GM19025 (cell line): ENCODE measurements around the gene TOPBP1.

Experiments
- ATAC-seq: cut with Tn5 transposase; IDR thresholded peaks from one replicate; pipeline ENCODE4 v1.9.1; 2021; ENCODE audit warnings: mild to moderate bottlenecking, low read depth, moderate library complexity; ENCODE audit not compliant: unreplicated experiment

TOPBP1 gene

DNA sequence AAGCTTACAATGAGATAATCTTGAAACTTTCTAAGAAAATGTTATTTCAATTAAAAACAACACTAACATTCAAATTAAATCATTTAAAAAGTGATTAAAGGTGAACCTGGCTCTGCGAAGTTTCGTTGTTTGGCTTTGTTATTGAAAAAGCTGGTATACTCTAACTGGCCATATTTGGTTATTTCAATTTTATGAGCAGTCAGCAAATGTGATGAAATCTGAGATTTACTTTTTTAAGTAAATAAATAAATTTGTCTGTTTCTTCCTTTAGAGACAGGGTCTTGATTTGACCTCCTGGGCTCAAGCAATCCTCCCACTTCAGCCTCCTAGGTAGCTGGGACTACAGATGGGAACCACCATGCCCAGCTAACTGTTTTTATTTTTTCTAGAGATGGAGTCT lies 50.2 kb downstream of the TOPBP1 start:
- ATAC-seq = no peak

DNA sequence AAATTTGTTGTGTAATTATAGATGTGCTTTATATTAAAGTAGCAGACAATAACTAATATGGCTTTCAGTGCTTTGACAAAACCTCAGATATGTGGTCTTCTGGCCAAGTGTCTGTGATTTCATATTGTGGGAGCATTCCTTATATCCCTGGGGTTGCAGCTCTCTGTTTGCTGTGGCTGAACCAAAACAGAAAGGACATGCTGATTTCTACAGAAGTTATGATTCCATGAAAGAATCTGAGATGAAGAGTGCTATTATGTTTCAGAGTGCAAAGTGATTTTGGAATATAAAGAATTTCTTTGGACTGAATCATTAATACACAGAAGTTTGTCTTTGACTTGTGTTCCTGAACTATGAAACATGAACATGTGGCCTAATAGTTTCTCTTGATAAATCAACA lies 51.7 kb downstream of the TOPBP1 start:
- ATAC-seq = no peak

GRCh38 chr3:133608388-133608787 lies 53.4 kb downstream of the TOPBP1 start:
- no peak for ATAC-seq

DNA sequence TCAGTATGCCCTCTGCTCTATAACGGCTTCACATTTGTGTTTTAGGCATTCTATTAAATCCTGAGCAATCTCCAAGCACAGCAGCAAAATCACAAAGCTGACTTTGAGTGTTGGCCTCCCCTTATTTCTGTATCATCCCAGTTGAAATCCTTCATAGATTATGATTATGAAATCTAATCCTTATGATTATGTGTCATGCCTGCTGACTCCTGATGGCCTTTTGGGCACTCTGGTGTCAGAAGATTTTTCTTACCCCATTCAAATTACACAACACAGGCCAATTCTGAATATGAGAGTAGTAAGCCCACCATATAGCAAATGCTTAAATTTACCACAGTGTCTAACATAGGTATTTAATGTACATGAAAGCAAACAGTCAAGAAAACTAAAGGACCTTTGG lies 53.9 kb downstream of the TOPBP1 start:
- no peak for ATAC-seq

DNA sequence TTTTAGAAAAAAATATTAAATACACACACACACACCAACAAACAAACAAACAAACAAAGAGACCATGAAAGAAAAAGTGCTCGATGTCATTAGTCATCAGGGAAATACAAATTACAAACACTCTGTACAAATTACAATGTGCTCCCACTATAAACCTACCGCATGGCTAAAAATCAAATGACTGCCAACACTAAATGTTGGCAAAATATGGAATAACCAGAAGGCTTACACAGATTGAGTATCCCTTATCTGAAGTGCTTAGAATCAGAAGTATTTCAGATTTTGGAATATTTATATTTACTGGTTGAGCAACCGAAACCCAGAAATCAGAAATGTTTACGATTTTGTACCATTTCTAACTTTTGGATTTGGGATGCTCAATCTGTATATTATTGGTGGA lies 54.8 kb downstream of the TOPBP1 start:
- ATAC-seq = no peak

DNA sequence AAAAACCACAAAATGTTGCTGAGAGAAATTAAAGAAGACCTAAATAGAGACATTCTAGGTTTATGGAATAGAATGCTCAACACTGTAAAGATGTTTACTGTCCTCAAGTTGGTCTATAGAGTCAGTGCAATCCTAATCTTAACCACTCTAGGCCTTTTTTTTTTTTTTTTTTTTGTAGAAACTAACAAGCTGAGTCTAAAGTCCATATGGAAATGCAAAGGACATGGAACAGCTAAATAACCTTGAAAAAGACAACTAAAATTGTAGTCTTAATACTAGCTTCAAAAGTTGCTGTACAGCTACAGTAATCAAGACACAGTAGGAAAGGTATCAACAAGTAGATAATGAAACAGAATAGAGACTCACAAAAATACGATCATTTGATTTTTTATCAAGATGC lies 55.4 kb downstream of the TOPBP1 start:
- ATAC-seq = no peak

DNA sequence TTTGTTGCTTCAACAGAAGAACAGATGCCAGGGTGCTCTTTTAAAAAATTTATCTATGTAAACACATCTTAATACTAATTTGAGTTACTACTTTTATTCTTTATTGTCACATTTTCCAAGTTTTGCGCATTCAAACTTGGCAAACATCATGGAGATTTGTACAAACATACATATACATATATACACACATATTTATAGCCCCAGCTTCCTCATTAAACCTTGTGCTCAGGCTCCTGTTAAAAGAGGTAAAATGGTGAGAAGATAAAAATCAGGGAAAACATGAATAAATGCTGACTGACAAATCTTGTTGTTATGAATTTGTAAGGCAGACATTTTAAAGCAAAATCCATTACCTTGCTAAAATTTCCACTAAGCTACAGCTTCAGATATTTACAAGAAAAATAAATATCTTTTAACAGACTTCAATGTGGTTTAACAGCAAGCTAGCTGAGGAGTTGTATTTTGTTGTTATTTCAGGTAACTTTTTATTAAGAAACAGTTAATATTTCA lies 61.1 kb downstream of the TOPBP1 start:
- ATAC-seq = no peak

- ATAC-seq = no peak
These were observed 62.5 kb downstream of the TOPBP1 start for GRCh38 chr3:133599280-133599679.

DNA sequence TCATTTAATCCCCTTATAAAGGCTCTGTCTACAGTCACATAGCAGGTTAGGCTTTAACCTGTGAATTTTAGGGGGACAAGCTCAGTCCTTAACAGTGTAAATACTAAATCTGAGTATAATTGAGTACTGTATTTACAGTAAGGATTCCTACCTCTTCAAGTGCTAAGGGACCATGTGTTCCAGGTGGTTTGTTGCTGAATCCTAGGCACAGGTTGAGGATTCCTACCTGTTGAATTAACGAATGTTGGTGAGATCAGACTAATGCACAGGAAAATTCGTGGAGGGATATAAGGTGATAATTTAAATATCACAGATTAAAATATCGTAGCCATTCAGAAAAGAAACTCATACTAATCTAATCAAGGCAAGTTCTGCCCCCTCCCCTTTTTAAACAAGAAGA lies 63.3 kb downstream of the TOPBP1 start:
- ATAC-seq = no peak

DNA sequence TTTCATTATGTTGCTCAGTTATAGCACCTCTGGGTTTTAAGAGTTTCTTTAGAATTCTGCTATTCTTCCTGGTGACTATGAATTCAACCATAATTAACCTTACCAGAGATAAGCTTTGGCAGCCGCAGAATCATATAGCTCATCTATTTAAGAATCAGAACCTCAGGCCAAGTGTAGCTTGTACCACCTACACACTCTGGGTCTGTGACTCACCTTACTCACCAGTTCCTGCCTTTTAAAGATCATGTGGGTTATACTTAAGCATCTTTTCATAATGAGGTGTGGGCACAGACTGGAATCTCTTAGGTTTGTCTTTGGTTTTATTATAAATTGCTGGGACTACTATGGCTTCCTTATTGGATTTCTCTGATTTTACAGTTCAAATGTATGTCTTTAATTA lies 66.4 kb downstream of the TOPBP1 start:
- ATAC-seq = no peak

- ATAC-seq = no peak
These were observed 68.5 kb downstream of the TOPBP1 start for GRCh38 chr3:133593243-133593642.

DNA sequence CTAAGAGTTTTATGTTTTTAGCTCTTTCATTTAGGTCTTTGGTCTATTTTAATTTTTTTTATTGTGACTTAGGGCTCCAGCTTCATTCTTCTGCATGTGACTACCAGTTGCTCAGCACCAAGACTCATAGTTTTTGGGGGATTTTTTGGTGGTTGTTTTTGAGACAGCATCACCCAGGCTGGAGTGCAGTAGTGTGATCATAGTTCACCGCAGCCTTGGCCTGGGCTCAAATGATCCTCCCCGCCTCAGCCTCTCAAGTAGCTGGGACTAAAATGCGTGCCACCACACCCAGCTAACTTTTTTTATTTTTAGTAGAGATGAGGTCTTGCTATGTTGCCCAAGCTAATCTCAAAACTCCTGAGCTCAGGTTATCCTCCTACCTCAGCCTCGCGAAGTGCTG lies 68.9 kb downstream of the TOPBP1 start:
- no peak for ATAC-seq

DNA sequence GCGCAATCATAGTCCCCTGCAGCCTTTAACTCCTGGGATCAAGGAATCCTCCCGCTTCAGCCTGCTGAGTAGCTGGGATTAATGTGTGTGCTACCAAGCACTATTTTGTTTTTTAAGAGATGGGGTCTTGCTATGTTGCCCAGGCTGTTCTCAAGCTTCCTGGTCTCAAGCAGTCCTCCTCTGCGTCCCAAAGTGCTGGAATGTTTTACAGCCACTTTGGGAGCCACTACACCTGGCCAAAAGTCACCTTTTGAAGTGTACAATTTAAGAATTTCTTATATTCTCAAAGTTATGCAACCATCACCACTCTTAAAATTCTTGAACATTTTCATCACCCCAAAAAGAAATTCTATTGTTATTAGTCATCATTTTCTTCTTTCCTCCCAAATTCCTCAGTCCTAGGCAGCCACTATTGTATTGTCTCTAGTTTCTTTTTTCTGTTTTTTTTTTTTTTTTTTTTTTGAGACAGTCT lies 70.4 kb downstream of the TOPBP1 start:
- no peak for ATAC-seq

DNA sequence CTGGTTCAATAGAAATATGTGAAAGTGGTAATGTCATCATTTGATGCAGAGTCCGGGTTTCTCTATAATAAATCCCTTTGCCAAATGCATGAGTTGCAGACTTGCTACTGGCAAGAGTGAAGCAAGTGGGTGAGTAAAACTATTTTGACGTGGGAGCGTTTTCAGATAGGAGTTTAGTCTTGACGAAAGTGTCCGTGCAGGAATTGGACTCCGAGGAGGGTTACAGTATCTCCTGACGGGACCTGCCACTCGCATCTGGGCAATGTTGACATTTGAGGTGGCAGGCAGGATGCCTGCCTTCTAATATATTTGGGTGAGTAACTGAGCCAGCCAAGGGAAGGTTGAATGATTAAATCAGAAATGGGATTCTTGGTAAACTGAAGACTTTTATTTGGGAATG lies 72.2 kb downstream of the TOPBP1 start:
- ATAC-seq = no peak

GRCh38 chr3:133588784-133589465 lies 72.8 kb downstream of the TOPBP1 start:
- ATAC-seq = no peak

GRCh38 chr3:133588035-133588434 lies 73.7 kb downstream of the TOPBP1 start:
- no peak for ATAC-seq

- no peak for ATAC-seq
These were observed 78.3 kb downstream of the TOPBP1 start for GRCh38 chr3:133583396-133583795.

DNA sequence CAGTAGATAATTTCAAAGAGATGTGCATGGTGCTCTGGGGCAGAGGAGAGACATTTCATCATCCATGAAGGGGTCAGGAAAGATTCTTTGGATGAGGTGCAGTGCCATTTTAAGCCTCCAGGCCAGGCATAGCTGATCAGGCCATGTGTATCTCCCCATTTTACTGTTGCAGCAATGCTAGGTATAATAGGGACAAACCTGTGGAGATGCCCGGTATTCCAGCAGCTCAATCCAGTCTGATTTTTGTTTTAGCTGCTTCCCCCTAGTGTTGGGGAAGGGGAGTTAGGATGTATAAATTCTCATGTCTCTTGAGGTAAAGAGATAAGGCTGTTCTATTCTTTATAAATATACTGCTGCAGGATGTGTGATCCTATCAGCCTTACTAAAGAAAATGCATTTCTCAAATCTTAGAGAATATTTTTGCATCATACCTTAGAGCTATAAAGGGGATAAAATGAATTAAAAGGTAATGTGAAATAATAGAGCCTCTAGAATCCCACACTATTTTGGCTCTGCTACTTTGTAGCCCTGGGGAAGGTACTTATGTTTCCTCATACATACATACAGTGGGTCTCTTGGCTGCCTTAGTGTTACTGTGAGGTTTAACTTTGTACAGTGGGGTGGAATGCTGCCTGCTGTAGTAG lies 83.1 kb downstream of the TOPBP1 start:
- no peak for ATAC-seq

DNA sequence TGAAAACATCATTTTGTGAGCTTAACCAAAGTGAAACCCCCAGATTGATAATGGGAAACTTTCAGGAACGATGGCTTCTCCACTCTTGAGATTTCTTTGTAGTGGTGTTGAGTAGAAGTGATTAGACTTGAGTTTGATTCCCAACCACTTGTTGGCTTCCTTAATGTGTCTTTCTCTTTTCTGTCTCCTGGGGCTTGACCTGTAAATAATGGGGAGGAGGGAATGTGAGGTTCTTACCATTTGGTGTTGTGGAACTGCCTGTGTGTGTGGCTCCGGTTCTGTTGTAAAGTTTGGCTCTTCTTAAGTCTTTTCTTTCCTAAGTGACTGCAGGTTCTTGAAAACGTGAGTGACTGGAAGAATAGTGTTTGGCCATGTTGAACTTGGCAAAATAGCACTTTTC lies 85.6 kb downstream of the TOPBP1 start:
- ATAC-seq = no peak

DNA sequence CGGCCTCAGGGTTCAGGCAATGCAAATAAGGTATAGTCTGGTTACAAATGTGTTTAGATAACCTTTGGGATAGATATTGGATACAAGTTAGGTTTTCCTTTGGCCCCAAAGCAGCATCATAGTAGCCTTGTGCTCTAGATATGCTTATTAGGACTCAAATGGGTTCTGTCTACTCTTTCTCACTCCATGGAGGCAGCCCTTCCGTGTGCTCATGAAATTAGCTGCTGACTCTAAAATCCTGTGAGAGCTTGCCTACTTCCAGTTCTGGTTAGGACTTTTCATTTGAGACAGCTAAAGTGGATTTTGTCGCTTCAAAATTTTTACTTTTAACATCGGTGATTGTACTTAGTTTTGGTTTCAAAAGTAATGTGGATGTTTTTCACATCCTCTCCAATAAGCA lies 86.7 kb downstream of the TOPBP1 start:
- no peak for ATAC-seq

DNA sequence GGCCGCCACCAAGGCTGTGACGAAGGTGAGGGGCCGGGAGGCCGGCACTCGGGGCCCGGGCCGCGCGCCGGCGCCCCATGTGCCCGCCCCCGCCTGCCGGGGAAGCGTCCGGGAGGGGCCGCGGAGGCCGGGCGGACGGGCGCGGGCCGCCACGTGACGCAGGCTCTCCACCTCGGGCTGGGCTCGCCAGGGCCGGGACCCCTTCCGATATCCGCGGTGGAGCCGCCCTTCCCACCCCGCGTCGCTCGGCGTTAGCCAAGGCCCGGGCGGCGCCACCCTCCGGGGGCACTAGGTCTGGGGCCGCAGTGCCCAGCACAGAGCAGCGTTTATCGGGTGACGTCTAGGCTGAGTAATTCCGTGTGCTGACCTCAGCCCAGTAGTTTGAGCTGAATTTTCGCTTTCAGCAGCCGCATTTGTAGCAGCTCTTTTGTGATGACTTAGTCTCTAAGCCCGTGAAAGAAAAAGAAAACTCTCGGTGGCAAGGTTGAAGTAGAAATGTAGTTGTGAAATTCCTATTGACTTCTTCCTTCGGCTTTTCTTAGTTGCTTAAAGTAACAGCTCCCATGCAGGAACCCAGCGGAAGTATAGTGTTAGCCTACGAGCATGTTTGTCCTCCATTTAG lies 87.4 kb downstream of the TOPBP1 start:
- peak; percentile 34 for ATAC-seq
